Testis (tissue), 2 donors: ENCODE data around the gene COL2A1.

Experiments
- POLR2A ChIP-seq: fragments of 450-650 bp; IDR thresholded peaks from one replicate; pipeline ENCODE4 v1.6.1; 2017; ENCODE audit warnings: antibody characterized with exemption, mild to moderate bottlenecking, moderate library complexity
- TF ChIP-seq, protein P1 (sequence below), 3 experiments: fragments of 450-650 bp in 2 of 3; fragments of 200-600 bp in 1 of 3; sonication (generic) in 1 of 3; IDR thresholded peaks; one replicate each; pipeline ENCODE4 v1.5.1; 2016 to 2019; ENCODE audit warnings: antibody characterized with exemption in 3 of 3, mild to moderate bottlenecking in 2 of 3, moderate library complexity in 1 of 3

DNA sequence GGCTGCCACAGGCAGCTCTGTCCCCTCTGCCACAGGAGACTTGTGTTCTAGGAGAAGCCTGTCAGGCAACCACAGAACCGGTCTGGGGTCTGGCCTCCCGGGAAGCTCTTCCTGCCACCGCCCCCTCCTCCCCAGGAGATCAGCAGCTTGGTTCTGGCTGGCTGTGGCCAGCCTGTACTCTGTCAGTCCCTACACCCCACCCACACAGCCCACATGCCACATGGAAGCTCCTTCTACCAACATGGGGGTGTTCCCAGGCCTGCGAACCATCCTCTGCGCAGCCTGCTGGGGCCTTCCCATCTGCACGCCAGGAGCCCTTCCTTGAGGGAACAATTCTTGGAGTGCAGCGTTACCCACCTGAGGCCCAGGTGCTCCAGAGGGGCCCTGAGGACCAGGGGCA lies 24.1 kb downstream of the COL2A1 start:
- no peak for TF ChIP-seq POLR2A
- TF ChIP-seq, protein P1, sequence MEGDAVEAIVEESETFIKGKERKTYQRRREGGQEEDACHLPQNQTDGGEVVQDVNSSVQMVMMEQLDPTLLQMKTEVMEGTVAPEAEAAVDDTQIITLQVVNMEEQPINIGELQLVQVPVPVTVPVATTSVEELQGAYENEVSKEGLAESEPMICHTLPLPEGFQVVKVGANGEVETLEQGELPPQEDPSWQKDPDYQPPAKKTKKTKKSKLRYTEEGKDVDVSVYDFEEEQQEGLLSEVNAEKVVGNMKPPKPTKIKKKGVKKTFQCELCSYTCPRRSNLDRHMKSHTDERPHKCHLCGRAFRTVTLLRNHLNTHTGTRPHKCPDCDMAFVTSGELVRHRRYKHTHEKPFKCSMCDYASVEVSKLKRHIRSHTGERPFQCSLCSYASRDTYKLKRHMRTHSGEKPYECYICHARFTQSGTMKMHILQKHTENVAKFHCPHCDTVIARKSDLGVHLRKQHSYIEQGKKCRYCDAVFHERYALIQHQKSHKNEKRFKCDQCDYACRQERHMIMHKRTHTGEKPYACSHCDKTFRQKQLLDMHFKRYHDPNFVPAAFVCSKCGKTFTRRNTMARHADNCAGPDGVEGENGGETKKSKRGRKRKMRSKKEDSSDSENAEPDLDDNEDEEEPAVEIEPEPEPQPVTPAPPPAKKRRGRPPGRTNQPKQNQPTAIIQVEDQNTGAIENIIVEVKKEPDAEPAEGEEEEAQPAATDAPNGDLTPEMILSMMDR (IDR thresholded peaks at IDR 0.05) = no peak
